Fibroblast of skin of abdomen (primary cell): ENCODE data around the gene POLD3.
A peak's percentile ranks its signal among the peaks of the same experiment; 100 is the strongest.
"Not testable (repeated sequence)": the region's sequence is repeated elsewhere in the genome, so short reads cannot be mapped to it uniquely, and the experiment has no call there.

Experiments used
- DNase-seq: peaks from one replicate; pipeline ENCODE4 v3.0.0-alpha.2; 2013

POLD3 gene

DNA sequence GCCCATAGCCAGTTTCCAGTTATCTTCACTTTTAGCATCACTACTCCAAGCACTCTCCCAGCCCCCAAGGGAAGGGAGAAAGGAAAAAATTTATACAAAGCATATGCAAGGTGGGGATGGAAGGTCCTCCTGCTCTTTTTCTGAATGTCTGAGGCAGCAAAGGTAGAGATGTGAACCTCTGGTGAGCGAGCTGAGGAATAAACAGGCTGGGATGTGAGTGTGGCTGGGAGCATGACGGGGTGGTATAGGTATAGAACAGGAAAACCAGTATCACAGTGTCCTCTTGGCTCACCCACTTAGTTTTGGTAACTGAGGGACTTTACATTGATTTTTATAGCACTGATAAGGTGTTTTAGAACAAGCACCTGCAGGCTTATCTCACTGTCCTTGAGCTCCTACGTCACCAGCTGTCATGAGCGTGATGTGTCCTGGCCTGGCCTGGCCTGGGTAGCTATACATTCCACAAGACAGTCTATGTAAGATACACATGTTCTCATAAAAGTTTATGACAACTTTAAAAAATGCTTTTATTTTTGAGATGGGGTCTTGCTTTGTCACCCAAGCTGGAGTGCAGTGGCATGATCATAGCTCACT is 10.3 kb upstream of the POLD3 start:
- DNase-seq = no peak

DNA sequence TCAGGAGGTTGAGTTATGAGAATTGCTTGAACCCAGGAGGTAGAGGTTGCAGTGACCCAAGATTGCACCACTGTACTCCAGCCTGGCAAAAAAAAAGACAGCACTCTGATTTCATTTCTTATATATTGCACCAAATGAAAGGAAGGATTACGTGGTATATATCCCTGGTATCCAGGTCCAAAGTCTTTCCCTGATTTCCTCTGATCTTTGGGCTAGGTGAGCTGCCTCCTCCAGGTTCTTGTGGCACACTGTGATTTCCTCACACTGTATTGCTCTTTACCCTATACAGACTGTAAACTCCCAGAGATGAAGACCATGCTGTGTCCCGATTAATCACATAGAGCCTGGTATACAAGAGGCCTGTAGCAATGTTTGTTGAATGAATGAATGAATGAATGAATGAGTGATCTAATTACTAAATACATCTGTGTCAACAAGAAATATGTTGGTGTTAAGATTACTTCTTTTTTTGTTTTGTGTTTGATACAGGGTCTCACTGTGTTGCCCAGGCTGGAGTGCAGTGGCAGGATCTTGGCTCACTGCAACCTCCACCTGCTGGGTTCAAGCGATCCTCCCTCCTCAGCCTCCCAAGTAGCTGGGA is 9.3 kb upstream of the POLD3 start:
- DNase-seq = no peak

DNA sequence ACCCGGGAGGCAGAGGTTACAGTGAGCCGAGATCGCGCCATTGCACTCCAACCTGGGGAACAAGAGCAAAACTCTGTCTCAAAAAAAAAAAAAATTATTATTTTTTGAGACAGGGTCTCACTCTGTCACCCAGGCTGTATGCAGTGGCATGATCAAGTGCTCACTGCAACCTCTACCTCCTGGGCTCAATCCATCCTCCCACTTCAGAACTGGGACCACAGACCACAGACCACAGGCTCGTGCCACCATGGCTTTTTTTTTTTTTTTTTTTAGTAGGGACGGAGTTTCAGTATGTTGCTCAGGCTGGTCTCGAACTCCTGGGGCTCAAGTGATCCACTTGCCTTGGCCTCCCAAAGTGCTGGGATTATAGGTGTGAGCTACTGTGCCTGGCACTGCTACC is 1.9 kb upstream of the POLD3 start:
- not testable (repeated sequence) for DNase-seq

DNA sequence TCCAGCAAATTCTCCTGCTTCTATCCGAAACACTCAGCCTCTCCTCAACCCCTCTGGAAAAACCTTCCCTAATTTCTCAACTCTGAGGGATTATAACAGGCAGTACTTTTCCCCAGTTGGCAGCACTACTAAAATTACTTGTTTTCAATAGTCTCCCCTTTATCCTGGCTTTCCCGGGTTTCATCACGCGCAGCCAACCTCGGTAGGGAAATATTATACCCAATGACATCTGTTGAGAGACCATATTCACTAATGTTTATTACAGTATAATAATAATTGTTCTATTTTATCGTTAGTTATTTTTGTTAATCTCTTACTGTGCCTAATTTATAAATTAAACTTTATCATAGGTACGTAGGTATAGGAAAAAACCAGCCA is 330 bp upstream of the POLD3 start:
- peak; percentile 8 for DNase-seq

DNA sequence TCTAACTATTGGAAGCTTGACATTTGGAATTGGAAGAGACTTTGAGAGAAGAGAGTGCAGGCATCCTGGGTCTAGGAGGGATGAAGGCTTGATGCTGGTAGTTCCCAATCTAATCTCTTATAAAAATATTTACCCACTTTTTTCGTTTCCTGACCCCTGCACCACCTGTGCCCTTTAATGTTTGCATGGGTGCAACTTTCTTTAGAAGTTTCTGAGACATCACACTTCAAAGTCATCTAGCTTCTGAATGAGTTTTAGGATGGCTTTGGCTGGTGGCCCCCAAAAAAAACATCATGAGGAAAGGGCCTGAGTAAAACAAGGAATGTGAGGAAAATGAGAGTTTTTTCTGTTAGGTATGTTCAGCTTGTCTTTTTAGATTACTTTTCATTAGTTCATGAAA is 1.1 kb downstream of the POLD3 start:
- DNase-seq = no peak

DNA sequence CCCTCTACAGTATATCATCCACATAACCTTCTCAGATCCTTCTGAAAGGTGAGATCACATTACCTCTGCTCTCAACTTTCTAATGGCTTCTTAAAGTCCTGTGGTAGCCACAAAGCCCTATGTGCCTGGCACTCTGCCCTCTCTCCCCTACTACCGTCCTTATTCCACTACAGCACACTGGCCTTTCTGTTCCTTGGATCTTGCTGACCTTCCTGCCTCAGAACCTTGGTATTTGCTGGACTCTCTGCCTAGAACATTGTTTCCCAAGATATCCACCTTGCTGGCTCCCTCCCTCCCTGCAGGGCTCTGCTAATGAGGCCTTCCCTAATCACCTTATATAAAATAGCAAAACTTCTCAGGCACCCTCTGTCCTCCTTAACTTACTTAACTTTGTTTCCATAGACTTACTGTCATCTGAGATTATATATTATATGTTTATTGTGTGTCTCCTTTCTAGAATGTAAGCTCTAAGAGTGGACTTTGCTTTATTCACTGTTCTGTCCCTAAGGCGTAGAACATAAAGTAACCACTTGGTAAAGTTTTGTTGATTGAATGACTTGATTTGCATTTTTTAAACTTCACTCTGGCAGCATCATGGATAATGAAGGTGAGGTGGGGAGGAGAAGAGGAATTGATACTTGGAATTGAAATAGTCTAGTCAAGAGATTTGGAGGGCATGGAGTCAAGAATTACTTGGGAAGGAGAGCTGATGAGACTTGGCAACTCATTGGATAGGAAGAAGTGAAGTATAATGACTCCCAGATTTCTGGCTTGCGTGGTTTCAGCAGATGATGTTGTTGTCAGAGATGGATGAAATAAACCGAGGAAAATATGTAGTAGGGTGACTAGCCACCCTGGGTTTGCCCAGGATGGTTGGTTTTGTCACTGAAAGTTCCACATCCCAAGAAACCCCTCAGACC is 10.5 kb downstream of the POLD3 start:
- no peak for DNase-seq

DNA sequence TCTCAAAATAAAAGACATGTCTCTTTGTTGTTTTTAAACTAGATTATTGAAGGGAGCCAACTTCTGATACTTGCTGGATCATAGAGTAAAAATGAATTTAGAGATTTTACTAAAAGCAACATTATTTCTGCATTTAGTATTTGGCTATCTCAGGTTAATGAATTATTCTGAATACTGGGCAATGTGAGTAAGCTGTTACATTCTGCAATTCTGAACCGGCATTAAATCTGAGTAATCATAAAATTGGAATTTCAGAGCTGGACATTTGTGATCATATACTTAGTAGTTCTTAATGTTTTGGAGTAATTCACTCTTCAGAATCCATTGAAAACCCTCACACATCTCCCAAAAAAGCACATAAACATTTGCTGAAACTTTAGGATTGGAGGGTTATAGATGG is 11.5 kb downstream of the POLD3 start:
- no peak for DNase-seq

DNA sequence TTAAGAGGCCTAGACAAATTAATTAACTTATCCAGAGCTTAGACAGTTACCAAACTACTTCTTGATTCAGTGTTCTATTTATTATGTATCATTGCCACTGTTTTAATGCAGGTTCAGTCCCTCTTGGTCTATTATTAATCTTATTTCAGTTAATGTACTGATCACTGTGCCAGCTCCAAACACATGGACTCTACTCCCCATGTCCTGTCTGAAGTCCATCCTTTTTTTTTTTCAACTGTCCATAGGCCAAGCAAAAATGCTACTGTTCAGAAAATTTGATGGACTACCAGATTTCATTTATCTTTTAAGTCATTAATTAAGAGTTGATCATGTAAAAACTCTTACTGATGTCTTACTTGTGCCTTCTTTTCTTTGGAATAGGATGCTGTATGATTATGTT is 11.9 kb downstream of the POLD3 start:
- DNase-seq = no peak

DNA sequence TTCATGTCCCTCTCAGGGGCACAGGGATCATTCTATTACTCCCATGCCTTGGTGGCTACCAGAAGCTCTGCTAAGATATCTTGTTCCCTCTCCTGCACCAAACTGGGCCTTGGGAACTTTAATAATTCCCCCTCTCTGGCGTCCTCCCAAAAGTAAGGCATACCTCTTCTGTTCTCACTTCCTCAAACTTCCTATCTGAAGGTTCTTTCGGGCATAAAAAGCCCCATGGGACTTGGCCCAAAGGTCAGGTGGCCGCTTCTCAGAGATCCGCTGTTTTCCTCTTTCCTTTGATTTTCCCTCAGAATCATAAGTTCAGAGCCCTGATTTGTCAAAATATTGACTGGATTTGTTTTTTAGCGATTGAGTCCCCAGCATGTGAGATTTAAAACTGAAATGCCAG is 13.0 kb downstream of the POLD3 start:
- DNase-seq = no peak

DNA sequence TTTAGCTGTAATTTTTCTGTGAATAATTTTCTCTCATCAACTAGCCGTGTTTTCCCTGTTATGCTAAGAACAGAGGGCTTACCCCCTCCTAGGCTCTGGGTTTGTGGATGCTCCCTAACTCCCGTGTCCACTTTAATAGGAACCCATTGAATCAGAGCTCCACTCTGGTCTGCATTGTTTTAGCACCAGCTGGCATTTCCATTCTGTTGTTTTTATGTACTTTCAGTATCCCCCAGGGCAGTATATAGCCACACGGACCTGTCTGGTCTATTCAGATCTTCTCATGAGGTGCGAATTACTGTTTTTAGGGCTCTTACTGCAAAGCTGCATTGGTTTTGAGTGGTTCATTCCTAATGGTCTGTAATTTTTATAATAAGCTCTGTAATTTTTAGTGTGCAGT is 16.0 kb downstream of the POLD3 start:
- DNase-seq = no peak

DNA sequence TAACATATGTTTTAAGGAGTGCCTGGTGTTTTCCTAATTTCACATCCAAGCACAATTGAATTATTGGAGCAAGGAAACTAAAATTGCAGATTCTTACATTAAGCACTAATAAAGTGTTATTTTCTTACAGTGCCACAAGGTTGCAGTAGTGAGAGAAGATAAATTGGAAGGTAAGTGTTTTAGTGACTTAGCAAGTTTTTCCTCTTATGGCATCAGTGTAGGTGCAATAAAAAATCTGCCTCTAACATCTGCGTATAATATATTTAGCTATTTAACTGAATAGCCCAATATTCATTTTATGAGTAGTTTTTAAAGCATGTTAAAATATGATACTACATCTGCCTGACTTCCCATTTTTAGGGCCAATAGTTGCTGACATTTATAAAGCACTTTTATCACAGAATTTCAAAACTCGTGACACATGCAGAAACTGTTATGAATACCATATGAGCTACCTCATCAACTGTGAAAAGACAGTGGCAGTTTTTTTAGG is 19.0 kb downstream of the POLD3 start:
- peak; percentile 67 for DNase-seq

DNA sequence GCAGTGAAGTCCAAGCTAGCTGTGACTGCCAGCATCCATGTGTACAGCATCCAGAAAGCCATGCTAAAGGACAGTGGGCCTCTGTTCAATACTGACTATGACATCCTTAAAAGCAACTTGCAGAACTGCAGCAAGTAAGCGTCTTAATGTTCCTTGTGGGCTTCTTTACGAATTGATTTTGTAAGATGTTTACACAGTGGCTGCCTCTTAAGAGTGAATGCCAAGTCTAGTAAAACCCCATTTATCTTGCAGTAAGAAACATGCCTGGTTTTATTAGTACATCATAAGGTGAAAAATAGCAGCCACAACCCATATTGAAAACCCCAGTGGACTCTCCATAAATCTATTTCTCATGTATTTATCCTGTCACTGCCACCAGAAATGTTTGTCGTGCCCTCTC is 20.5 kb downstream of the POLD3 start:
- no peak for DNase-seq

DNA sequence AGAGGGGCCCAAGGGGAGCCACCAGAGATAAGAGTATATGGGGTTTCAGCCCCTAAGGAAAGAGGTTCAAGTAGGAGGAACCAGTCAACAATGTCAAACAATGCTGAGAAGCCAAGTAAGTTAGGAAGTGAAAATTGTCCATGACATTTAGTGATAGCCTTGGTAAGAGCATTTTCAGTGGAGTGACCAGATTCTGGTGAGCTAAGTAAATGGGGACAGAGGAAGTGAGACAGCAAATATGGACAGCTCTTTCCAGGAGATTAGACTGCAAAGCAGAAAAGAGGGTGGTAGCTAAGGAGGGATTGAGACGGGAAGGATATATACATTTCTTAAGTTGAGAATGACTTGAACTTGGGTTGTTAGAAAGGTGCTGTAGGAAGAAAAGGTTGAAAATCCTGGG is 22.9 kb downstream of the POLD3 start:
- no peak for DNase-seq

DNA sequence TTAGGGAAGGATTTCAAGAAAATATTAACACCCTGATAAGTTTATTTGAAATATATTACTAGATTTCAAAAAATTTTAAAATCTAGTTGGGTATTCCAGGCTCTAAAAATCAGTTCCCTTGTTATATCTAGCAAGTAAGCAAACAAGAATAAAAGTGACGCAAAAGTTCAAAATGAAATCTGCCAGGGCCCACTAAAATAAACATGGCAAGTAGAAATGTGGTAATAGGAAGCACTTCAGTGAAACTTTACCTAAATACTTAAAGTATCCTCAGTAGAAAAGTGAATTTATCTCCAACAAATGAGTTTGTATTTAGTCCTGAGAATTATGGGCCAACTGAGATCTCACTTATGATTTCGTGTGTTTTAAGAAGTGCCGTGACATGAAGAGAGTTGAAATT is 23.6 kb downstream of the POLD3 start:
- no peak for DNase-seq

DNA sequence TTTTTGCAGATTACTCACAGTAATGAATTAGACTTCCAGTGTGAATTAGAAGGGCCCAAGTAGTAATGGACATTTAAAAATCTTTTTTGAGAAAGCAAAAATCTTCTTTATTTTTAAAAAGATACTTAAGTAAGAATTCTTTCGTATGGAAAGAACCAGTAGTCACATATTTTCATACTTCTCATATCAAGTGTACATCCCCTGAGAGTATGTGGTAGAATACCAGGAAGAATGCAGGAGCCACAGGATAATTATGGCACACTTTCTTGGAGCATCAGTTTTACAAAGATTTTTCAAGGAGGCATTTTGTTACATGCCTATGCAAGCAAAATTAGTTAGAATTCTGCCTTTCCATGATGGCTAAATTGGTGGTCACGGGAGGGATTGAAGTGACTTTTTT is 28.1 kb downstream of the POLD3 start:
- peak; percentile 35 for DNase-seq

DNA sequence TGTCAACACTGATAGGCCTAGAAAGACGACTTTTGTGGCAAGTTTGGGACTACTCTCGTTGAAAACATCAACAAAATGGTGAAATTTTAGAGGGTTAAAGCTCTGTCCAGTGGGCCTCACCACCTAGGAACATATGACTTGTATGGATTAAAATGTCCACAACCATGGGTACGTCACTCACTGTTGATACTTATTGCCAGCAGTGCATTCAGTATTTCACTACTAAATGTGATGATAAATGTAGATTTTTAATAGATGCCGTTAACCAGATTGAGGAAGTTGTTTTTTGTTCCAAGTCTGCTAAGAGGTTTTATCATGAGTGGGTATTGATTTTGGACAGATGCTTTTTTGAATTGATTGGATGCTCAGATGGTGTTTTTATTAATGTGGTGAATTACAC is 33.7 kb downstream of the POLD3 start:
- DNase-seq = no peak

DNA sequence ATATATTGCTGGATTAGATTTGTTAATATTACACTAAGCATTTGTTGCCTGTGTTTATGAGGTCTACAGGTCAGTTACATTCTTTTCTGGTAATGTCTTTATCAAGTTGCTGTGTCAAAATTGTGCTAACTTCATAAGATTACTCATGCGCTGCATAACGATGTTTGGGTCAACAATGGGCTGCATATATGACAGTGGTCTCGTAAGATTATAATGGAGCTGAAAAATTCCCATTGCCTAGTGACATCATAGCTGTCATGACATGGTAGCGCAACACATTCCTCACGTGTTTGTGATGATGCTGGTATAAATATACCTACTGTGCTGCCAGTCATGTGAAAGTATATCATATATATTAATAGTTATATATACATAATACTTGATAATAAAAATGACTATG is 34.2 kb downstream of the POLD3 start:
- no peak for DNase-seq

DNA sequence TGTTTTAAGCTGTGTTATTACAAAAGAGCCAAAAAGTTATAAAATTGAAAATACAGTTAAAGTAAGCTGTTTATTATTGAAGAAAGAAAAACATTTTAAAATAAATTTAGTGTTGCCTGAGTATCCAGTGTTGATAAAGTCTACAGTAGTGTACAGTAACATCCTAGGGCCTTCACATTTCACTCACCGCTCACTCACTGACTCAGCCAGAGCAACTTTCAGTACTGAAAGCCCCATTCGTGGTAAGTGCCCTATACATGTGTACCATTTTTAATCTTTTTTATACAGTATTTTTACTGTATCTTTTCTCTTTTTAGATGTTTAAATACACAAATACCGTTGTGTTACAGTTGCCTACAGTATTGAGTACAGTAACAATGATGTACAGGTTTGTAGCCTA is 35.0 kb downstream of the POLD3 start:
- DNase-seq = no peak

DNA sequence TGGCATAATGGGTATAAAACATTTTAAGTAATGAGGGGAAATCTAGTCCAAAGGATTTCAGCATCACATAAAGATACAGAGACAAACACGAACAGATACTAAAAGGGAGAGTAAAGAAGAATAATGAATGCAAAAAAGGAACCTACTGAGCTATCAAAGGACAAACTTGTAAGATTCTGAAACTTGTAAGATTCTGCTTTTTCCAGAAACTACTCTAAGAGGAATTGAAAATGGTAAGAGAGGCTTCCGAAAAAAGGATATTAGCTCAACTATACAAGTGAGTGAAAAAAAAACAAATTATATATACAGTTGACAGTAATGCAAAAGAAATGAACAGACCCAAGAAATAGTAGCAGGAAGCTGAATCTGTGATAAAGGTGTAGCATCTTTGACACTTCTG is 37.7 kb downstream of the POLD3 start:
- no peak for DNase-seq

DNA sequence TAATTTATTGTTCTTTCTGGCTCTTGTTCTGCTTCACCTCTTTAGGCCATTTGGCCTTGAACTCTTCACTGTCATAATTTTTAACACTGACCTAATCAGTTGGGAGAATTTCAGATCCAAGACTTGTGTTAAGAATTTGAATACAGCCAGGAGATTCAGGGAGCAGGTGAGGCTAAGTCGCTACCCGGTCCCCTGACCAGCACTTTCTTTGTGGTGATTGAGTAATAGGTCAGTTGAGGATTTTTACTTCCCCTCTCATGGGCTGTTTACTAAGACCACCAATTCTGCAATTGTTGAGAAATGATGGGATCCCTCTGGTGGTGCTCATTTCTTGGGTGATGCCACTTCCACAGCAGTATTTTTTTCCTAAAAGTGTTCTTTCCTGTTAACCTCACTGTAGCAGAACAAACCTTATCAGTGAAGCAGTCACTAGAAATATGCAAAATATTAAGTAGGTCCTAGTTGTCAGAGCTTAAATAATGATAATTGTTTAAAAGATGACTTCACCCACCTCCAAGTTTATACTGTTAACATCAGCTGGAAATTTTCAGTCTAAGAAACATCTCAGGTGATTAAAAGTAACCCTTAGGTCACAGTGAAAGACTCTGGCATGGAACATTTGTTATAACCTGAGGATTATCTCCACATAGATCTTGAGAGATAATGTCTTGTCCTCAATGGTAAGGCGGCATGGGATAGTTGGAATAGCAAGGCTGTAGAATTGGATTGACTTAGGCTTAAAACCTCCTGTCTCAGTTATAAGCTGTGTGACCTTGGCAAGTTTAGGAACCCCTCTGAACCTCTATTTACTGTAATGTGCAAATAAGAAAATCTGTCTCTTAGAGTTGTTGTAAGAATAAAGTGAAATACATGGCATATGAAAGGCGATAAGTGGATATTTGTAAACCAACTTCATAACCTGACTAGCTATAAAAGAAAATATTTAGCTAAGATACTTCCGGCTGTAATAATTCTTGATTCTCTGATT is 41.3 kb downstream of the POLD3 start:
- DNase-seq = no peak

DNA sequence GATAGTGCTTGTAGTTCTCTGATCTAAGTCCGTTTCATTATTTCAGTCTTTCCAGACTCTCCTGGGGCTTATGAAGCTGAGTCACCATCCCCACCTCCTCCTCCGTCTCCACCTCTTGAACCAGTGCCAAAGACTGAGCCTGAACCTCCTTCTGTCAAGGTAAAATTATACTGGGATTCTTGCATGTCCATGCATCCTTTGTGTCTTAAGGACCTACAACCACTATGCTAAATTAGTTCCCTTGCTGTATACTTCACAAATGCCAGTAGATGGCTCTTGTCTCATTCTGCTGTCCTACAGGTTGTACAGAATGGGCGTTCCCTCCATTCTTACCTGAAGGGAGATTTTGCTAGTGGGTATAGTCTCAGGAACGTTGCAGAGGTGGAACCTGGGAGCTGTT is 42.2 kb downstream of the POLD3 start:
- peak; percentile 51 for DNase-seq

DNA sequence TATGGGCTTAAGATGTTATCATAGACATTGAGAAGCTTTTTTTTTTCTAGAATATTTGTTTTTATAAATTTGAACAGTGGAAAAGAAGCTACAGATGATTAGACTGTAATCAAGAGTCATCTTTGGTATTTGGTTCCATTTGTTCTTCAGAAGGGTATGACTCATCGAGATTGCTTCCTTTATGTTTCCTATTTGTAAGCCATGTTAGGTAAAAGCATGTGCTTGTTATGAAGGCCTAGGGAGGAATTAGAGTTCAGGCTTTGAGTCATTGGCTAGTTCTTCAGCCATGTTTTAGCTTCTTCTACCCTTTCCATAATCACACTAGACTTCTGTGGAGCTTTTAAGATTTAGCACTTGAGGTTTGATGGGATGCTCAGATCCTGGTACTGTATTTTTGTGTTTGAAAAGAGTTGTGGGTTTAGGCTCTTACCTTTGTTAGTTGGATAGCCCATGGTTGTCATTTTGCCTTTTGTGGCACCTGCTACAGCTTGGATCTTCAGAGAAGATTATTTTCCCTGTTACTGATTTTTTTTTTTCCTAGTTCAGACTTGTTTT is 44.3 kb downstream of the POLD3 start:
- DNase-seq = peak; percentile 84
